Chondrocyte (in vitro differentiated cells): ENCODE results near the gene ZBTB9. TPM values are rescaled to one million over a fixed set of nuclear protein-coding genes. Genes with fewer than 3 reads are reported as not detected.

Source experiments
- DNase-seq: peaks from one replicate; pipeline ENCODE4 v3.0.0; 2021; ENCODE audit warnings: mixed read lengths, low spot score
- H3K27ac Mint-ChIP-seq: one replicate; pipeline ENCODE4 v1.8.0; 2021; ENCODE audit warnings: mild to moderate bottlenecking, moderate library complexity, mixed read lengths; ENCODE audit not compliant: unreplicated experiment
- H3K27me3 Mint-ChIP-seq: 2 replicates; pipeline ENCODE4 v1.8.0; 2021; ENCODE audit warnings: low read depth, mixed read lengths
- H3K36me3 Mint-ChIP-seq: 2 replicates; pipeline ENCODE4 v1.8.0; 2021; ENCODE audit warnings: low read depth, mixed read lengths
- H3K4me1 Mint-ChIP-seq: 2 replicates; pipeline ENCODE4 v1.8.0; 2021; ENCODE audit warnings: low read depth, mild to moderate bottlenecking, mixed read lengths
- H3K4me3 Mint-ChIP-seq: one replicate; pipeline ENCODE4 v1.8.0; 2021; ENCODE audit warnings: mild to moderate bottlenecking, moderate library complexity, mixed read lengths; ENCODE audit not compliant: unreplicated experiment
- H3K9me3 Mint-ChIP-seq: 2 replicates; pipeline ENCODE4 v1.8.0; 2021; ENCODE audit warnings: low read depth, mixed read lengths
- CTCF ChIP-seq: fragments of 200-600 bp; sonication (generic); IDR thresholded peaks from 2 replicates; pipeline ENCODE4 v1.5.0; 2021; ENCODE audit warnings: antibody characterized with exemption, mild to moderate bottlenecking, moderate library complexity
- total RNA-seq: library from RNA; stranded (reverse); gene quantifications from 3 replicates; pipeline ENCODE4 v1.2.1, GENCODE V29; 2021

ZBTB9 gene
- total RNA-seq, 1 donor from 2014 or later: 7.1 TPM

GRCh38 chr6:33431880-33432541 is 22.4 kb upstream of the ZBTB9 start:
- H3K27ac Mint-ChIP-seq: no peak overlapping the region
- TF ChIP-seq CTCF: no peak

GRCh38 chr6:33432546-33432945 is 21.8 kb upstream of the ZBTB9 start:
- H3K4me3 Mint-ChIP-seq: no peak overlapping the region

More at GRCh38 chr6:33431880-33432541, 22.4 kb upstream of the ZBTB9 start:
- H3K4me1 Mint-ChIP-seq: peaks cover 54% of the 10 kb centered on the region
- H3K36me3 Mint-ChIP-seq: peaks cover 24% of the 10 kb centered on the region
- H3K4me3 Mint-ChIP-seq: no peak overlapping the region
- no peaks in the 10 kb centered on the region for H3K9me3 Mint-ChIP-seq
- no peaks in the 10 kb centered on the region for H3K27me3 Mint-ChIP-seq
- DNase-seq: no peak

GRCh38 chr6:33433001-33433543 is 21.3 kb upstream of the ZBTB9 start:
- Mint-ChIP-seq H3K4me3 (no peak overlapping the region), H3K27ac (no peak overlapping the region), H3K36me3 (peaks cover 29% of the 10 kb centered on the region), H3K9me3 (no peaks in the 10 kb centered on the region), H3K4me1 (peaks cover 47% of the 10 kb centered on the region), H3K27me3 (no peaks in the 10 kb centered on the region)
- TF ChIP-seq CTCF: no peak
- DNase-seq: no peak

More at GRCh38 chr6:33432546-33432945, 21.8 kb upstream of the ZBTB9 start:
- H3K4me1 Mint-ChIP-seq: peaks cover 48% of the 10 kb centered on the region
- TF ChIP-seq CTCF: no peak
- H3K27ac Mint-ChIP-seq: no peak overlapping the region
- DNase-seq: no peak
- no peaks in the 10 kb centered on the region for H3K9me3 Mint-ChIP-seq
- H3K36me3 Mint-ChIP-seq: peaks cover 28% of the 10 kb centered on the region
- no peaks in the 10 kb centered on the region for H3K27me3 Mint-ChIP-seq

GRCh38 chr6:33433544-33434191 is 20.7 kb upstream of the ZBTB9 start:
- Mint-ChIP-seq H3K36me3 (peaks cover 35% of the 10 kb centered on the region), H3K4me3 (no peak overlapping the region), H3K9me3 (no peaks in the 10 kb centered on the region), H3K4me1 (peaks cover 41% of the 10 kb centered on the region), H3K27ac (peak overlapping the region; percentile 91), H3K27me3 (no peaks in the 10 kb centered on the region)
- no peak for DNase-seq
- no peak for TF ChIP-seq CTCF

- peaks cover 33% of the 10 kb centered on the region for H3K4me1 Mint-ChIP-seq
- no peak for TF ChIP-seq CTCF
- H3K36me3 Mint-ChIP-seq: peaks cover 42% of the 10 kb centered on the region
- H3K4me3 Mint-ChIP-seq: no peak overlapping the region
- DNase-seq: no peak
- no peaks in the 10 kb centered on the region for H3K27me3 Mint-ChIP-seq
- no peak overlapping the region for H3K27ac Mint-ChIP-seq
- no peaks in the 10 kb centered on the region for H3K9me3 Mint-ChIP-seq
These were observed 19.4 kb upstream of the ZBTB9 start for GRCh38 chr6:33434961-33435360.
